Adipocyte (in vitro differentiated cells): ENCODE results near the gene MDN1.
"Not testable (repeated sequence)": the region's sequence is repeated elsewhere in the genome, so short reads cannot be mapped to it uniquely, and the experiment has no call there.

ENCODE experiments used
- DNase-seq: peaks from one replicate; pipeline ENCODE4 v3.0.0-alpha.2; 2015; ENCODE audit warnings: low read depth
- H3K27me3 ChIP-seq: replicated peaks from 2 replicates; pipeline ENCODE4 v1.7.0; 2013; ENCODE audit warnings: mild to moderate bottlenecking, low read length, moderate library complexity; ENCODE audit not compliant: control insufficient read depth, insufficient read depth
- H3K36me3 ChIP-seq: 2 replicates; pipeline ENCODE4 v1.7.0; 2013; ENCODE audit warnings: low read length, mild to moderate bottlenecking, moderate library complexity; ENCODE audit not compliant: control insufficient read depth, insufficient read depth, severe bottlenecking
- H3K4me1 ChIP-seq: 2 replicates; pipeline ENCODE4 v1.7.0; 2013; ENCODE audit warnings: mild to moderate bottlenecking, low read length, moderate library complexity; ENCODE audit not compliant: control insufficient read depth, insufficient read depth
- H3K4me3 ChIP-seq: 2 replicates; pipeline ENCODE4 v1.7.0; 2013; ENCODE audit warnings: mild to moderate bottlenecking, low read length, moderate library complexity
- H3K9ac ChIP-seq: 2 replicates; pipeline ENCODE4 v1.7.0; 2013; ENCODE audit warnings: mild to moderate bottlenecking, low read length, moderate library complexity
- H3K9me3 ChIP-seq: 2 replicates; pipeline ENCODE4 v1.7.0; 2013; ENCODE audit warnings: mild to moderate bottlenecking, low read length, moderate library complexity; ENCODE audit not compliant: control insufficient read depth

The MDN1 gene

DNA sequence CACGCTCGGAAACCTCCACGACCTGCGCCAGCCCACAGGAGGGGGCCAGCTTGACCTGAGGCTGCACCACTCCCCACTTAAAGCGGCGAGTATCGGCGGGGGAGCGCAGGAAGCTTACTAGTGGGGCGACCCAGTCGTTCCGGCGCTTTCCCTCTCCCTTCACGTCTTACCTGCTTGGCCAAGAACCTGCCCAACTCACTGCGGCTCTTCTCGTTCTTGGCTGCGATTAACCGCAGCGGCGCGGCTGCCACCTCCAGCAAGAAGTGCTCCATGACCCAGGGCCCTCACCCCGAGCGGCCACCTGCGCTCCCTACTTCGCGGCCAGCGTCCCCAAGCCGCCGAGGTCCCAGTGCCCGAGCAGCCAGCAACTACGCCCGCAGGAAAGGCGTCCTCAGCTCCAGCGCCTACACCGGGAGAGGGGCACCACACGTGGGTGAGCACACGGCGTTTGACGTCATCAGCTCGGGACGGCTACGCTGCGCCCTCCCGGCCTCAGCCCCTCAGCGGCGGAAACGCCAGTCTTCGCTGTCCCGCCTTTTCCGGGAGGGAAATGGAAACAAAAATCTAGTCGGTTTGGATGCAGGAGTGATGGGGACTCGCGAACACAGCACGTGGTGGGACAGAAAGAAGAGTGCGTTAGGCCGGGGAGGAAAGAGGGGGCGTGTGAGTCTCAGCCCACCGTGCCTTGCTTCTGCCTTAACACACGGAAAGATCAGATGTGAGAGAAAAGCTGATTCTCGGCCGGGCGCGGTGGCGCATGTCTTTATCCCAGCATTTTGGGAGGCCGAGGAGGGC is at the start of gene MDN1:
Gene MDN1 (minus strand): TSS at position 459 of the 795 bp plus-strand sequence. CDS start 187 bp downstream, at position 272.
- Histone ChIP-seq H3K4me3 (peak within 1 kb of the TSS; percentile 96), H3K9ac (peak within 1 kb of the TSS; percentile 90), H3K36me3 (no peaks in the 10 kb centered on the region), H3K27me3 (no peaks in the 10 kb centered on the region), H3K4me1 (peaks cover 22% of the 10 kb centered on the region), H3K9me3 (no peaks in the 10 kb centered on the region)
- peak; percentile 99 for DNase-seq

GRCh38 chr6:89866024-89866678 is 46.6 kb upstream of the MDN1 start:
- Histone ChIP-seq H3K9ac (no peak overlapping the region), H3K36me3 (peaks cover 70% of the 10 kb centered on the region)
- DNase-seq: no peak

GRCh38 chr6:89862698-89863097 is 43.1 kb upstream of the MDN1 start:
- no peak for DNase-seq
- no peak overlapping the region for H3K9ac ChIP-seq
- no peak overlapping the region for H3K4me3 ChIP-seq
- peaks cover 7% of the 10 kb centered on the region for H3K4me1 ChIP-seq
- H3K36me3 ChIP-seq: peaks cover 70% of the 10 kb centered on the region
- H3K27me3 ChIP-seq: no peaks in the 10 kb centered on the region
- no peaks in the 10 kb centered on the region for H3K9me3 ChIP-seq

More at GRCh38 chr6:89866024-89866678, 46.6 kb upstream of the MDN1 start:
- H3K4me3 ChIP-seq: no peak overlapping the region
- peaks cover 7% of the 10 kb centered on the region for H3K4me1 ChIP-seq
- no peaks in the 10 kb centered on the region for H3K9me3 ChIP-seq
- no peaks in the 10 kb centered on the region for H3K27me3 ChIP-seq

- peaks cover 68% of the 10 kb centered on the region for H3K36me3 ChIP-seq
Observed at GRCh38 chr6:89862273-89862672, 42.7 kb upstream of the MDN1 start.

GRCh38 chr6:89859744-89860143 is 40.1 kb upstream of the MDN1 start:
- Histone ChIP-seq H3K9ac (no peak overlapping the region), H3K4me1 (peaks cover 7% of the 10 kb centered on the region), H3K4me3 (no peak overlapping the region), H3K27me3 (no peaks in the 10 kb centered on the region), H3K9me3 (no peaks in the 10 kb centered on the region), H3K36me3 (peaks cover 78% of the 10 kb centered on the region)
- no peak for DNase-seq

More at GRCh38 chr6:89862273-89862672, 42.7 kb upstream of the MDN1 start:
- H3K4me1 ChIP-seq: peaks cover 7% of the 10 kb centered on the region
- H3K9ac ChIP-seq: no peak overlapping the region
- no peak for DNase-seq
- H3K9me3 ChIP-seq: no peaks in the 10 kb centered on the region
- H3K27me3 ChIP-seq: no peaks in the 10 kb centered on the region
- no peak overlapping the region for H3K4me3 ChIP-seq

GRCh38 chr6:89858041-89858440 is 38.4 kb upstream of the MDN1 start:
- no peaks in the 10 kb centered on the region for H3K9me3 ChIP-seq
- peaks cover 76% of the 10 kb centered on the region for H3K36me3 ChIP-seq

GRCh38 chr6:89853068-89853467 is 33.5 kb upstream of the MDN1 start:
- no peaks in the 10 kb centered on the region for H3K27me3 ChIP-seq
- peak; percentile 73 for DNase-seq
- peaks cover 45% of the 10 kb centered on the region for H3K36me3 ChIP-seq
- no peaks in the 10 kb centered on the region for H3K9me3 ChIP-seq
- H3K4me3 ChIP-seq: no peak overlapping the region
- no peak overlapping the region for H3K9ac ChIP-seq
- H3K4me1 ChIP-seq: peaks cover 5% of the 10 kb centered on the region

More at GRCh38 chr6:89858041-89858440, 38.4 kb upstream of the MDN1 start:
- no peaks in the 10 kb centered on the region for H3K27me3 ChIP-seq
- no peak overlapping the region for H3K4me3 ChIP-seq
- no peak overlapping the region for H3K9ac ChIP-seq
- H3K4me1 ChIP-seq: peaks cover 7% of the 10 kb centered on the region
- DNase-seq: no peak

DNA sequence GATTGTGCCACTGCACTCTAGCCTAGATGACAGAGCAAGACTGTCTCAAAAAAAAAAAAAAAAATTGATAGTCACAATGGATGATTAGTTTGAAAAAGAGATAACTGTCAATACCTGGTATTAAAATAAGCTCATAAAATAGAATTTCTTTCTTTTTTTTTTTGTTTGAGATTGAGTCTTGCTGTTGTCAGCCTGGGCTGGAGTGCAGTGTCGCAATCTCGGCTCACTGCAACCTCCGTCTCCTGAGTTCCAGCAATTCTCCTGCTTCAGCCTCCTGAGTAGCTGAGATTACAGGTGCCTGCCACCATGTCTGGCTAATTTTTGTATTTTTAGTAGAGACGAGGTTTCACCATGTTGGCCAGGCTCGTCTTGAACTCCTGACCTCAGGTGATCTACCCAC is 27.9 kb upstream of the MDN1 start:
- peaks cover 10% of the 10 kb centered on the region for H3K36me3 ChIP-seq
- DNase-seq, H3K9me3 ChIP-seq, H3K9ac ChIP-seq, H3K4me3 ChIP-seq, H3K4me1 ChIP-seq, H3K27me3 ChIP-seq: not testable (repeated sequence)

GRCh38 chr6:89843070-89843469 is 23.5 kb upstream of the MDN1 start:
- Histone ChIP-seq H3K36me3 (peaks cover 13% of the 10 kb centered on the region), H3K27me3 (no peaks in the 10 kb centered on the region), H3K9me3 (no peaks in the 10 kb centered on the region), H3K4me1 (peaks cover 10% of the 10 kb centered on the region), H3K4me3 (no peak overlapping the region), H3K9ac (no peak overlapping the region)
- DNase-seq: no peak

DNA sequence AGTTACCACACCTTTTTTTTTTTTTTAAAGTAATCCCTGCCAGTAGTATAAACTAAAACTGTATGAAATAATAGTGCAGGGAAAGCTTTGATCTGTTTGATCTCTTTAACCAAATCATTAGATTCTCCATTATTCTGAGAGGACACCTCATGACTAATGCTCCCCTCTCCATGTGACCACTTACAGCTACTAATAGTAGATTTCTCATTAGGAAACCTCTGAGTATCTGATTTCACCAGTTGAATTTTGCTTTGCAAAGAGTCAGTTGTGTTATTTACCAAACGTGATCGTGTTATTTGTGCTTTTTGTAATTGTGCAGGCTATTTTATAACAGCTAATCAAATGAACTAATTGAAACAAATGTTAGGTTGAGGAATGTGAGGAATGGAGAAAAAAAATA is 22.6 kb upstream of the MDN1 start:
- H3K4me3 ChIP-seq: no peak overlapping the region
- no peaks in the 10 kb centered on the region for H3K27me3 ChIP-seq
- peaks cover 13% of the 10 kb centered on the region for H3K36me3 ChIP-seq
- no peak overlapping the region for H3K9ac ChIP-seq
- no peaks in the 10 kb centered on the region for H3K9me3 ChIP-seq
- no peak for DNase-seq
- H3K4me1 ChIP-seq: peaks cover 10% of the 10 kb centered on the region

GRCh38 chr6:89840538-89840937 is 20.9 kb upstream of the MDN1 start:
- Histone ChIP-seq H3K27me3 (no peaks in the 10 kb centered on the region), H3K9me3 (no peaks in the 10 kb centered on the region), H3K36me3 (peaks cover 6% of the 10 kb centered on the region), H3K4me1 (peaks cover 10% of the 10 kb centered on the region), H3K9ac (no peak overlapping the region), H3K4me3 (no peak overlapping the region)
- DNase-seq: no peak
